ENCODE results near the gene MMADHC. TPM values are rescaled to one million over a fixed set of nuclear protein-coding genes. Genes with fewer than 3 reads are reported as not detected.

The MMADHC gene
- 125 TPM for total RNA-seq
- polyA plus RNA-seq (ENCODE audit: insufficient read depth in 1 of 8, insufficient read length in 8 of 8, low replicate concordance in 1 of 8), result 100 to 1,000 TPM in 6 of 8 donors, 10 to 100 TPM in 2; 84.0 to 113 (median 105) TPM
- long read RNA-seq, donor 1, transcript MMADHC-201 (8 exons, 1,436 nt), result major isoform, 28 of 32 reads
- long read RNA-seq, donor 1, partial matches to known transcripts, result 0 of 32 reads
- long read RNA-seq, donor 1, other reads (novel, unspliced or antisense), result 0 of 32 reads
- long read RNA-seq, donor 2, transcript MMADHC-201 (8 exons, 1,436 nt), result major isoform, 5 of 6 reads
- long read RNA-seq, donor 2, partial matches to known transcripts, result 0 of 6 reads
- long read RNA-seq, donor 2, other reads (novel, unspliced or antisense), result 0 of 6 reads
- long read RNA-seq, donor 3, transcript MMADHC-203 (7 exons, 1,726 nt), result minor isoform, 6 of 41 reads
- long read RNA-seq, donor 3, transcript MMADHC-201 (8 exons, 1,436 nt), result major isoform, 35 of 41 reads
- long read RNA-seq, donor 3, partial matches to known transcripts, result 0 of 41 reads
- long read RNA-seq, donor 3, other reads (novel, unspliced or antisense), result 0 of 41 reads
- long read RNA-seq, donor 4, transcript MMADHC-201 (8 exons, 1,436 nt), result major isoform, 40 of 50 reads
- long read RNA-seq, donor 4, partial matches to known transcripts, result 6 of 50 reads
- long read RNA-seq, donor 4, other reads (novel, unspliced or antisense), result 0 of 50 reads
- long read RNA-seq, donor 5, transcript MMADHC-203 (7 exons, 1,726 nt), result minor isoform, 8 of 150 reads
- long read RNA-seq, donor 5, transcript MMADHC-201 (8 exons, 1,436 nt), result major isoform, 118 of 150 reads
- long read RNA-seq, donor 5, partial matches to known transcripts, result 23 of 150 reads
- long read RNA-seq, donor 5, other reads (novel, unspliced or antisense), result 0 of 150 reads
- long read RNA-seq, donor 6, transcript MMADHC-201 (8 exons, 1,436 nt), result major isoform, 85 of 103 reads
- long read RNA-seq, donor 6, partial matches to known transcripts, result 15 of 103 reads
- long read RNA-seq, donor 6, other reads (novel, unspliced or antisense), result 0 of 103 reads
- long read RNA-seq, donor 7, transcript MMADHC-203 (7 exons, 1,726 nt), result minor isoform, 5 of 68 reads
- long read RNA-seq, donor 7, transcript MMADHC-201 (8 exons, 1,436 nt), result major isoform, 56 of 68 reads
- long read RNA-seq, donor 7, partial matches to known transcripts, result 7 of 68 reads
- long read RNA-seq, donor 7, other reads (novel, unspliced or antisense), result 0 of 68 reads
- long read RNA-seq, donor 8, transcript MMADHC-201 (8 exons, 1,436 nt), result major isoform, 63 of 64 reads
- long read RNA-seq, donor 8, partial matches to known transcripts, result 0 of 64 reads
- long read RNA-seq, donor 8, other reads (novel, unspliced or antisense), result 0 of 64 reads
- long read RNA-seq, donor 9, transcript MMADHC-201 (8 exons, 1,436 nt), result major isoform, 35 of 38 reads
- long read RNA-seq, donor 9, partial matches to known transcripts, result 0 of 38 reads
- long read RNA-seq, donor 9, other reads (novel, unspliced or antisense), result 0 of 38 reads
- long read RNA-seq, donor 10, transcript MMADHC-201 (8 exons, 1,436 nt), result major isoform, 66 of 80 reads
- long read RNA-seq, donor 10, transcript MMADHC-203 (7 exons, 1,726 nt), result minor isoform, 8 of 80 reads
- long read RNA-seq, donor 10, partial matches to known transcripts, result 6 of 80 reads
- long read RNA-seq, donor 10, other reads (novel, unspliced or antisense), result 0 of 80 reads
- long read RNA-seq, donor 11, transcript MMADHC-201 (8 exons, 1,436 nt), result major isoform, 48 of 51 reads
- long read RNA-seq, donor 11, partial matches to known transcripts, result 0 of 51 reads
- long read RNA-seq, donor 11, other reads (novel, unspliced or antisense), result 0 of 51 reads

GRCh38 chr2:149587220-149587949 is at the start of gene MMADHC:
Gene MMADHC, minus strand, starts transcription at chr2:149587775. Its CDS starts 678 bp downstream, at chr2:149587097.
- DNase-seq, result peak; percentile 99
- H3K4me1 ChIP-seq (ENCODE audit: control insufficient read depth, insufficient read depth, low read length), result peaks cover 2% of the 10 kb centered on the region
- H3K27ac ChIP-seq (ENCODE audit: low read length), result peak within 1 kb of the TSS; percentile 99
- no peaks in the 10 kb centered on the region for H3K27me3 ChIP-seq (ENCODE audit: control insufficient read depth, insufficient read depth, low read length)
- H3K4me3 ChIP-seq (ENCODE audit: low read length), result peak within 1 kb of the TSS; percentile 88
- H3K9me3 ChIP-seq (replicated peaks; ENCODE audit: control insufficient read depth, low read depth, low read length), result no peaks in the 10 kb centered on the region
- H3K36me3 ChIP-seq (ENCODE audit: control insufficient read depth, insufficient read depth, low read length), result peaks cover 3% of the 10 kb centered on the region
- under 1% methylated on average over 42 of the region's 45 CpGs for WGBS (ENCODE audit: insufficient coverage)

DNA sequence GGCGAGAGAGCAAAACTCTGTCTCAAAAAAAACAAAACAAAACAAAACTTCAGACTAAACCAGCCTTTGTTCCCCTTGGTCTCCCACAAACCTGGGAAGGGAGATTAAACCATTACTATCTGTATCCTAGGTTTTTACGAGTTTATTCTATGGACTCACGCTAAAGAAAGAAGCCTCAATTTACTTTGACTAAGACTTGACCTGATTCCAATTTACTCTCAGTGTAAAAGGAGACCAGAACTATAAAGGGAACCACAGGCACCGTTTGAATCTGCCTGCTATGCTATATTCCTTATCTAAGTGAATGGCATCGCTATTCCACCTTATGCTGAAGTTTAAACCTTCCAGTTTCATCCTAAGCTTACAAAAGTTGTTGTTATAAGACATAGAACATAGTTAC is 46.5 kb upstream of the MMADHC start:
- DNase-seq, result no peak
- Histone ChIP-seq H3K4me1 (ENCODE audit: control insufficient read depth, insufficient read depth, low read length) (no peaks in the 10 kb centered on the region), H3K36me3 (ENCODE audit: control insufficient read depth, insufficient read depth, low read length) (no peaks in the 10 kb centered on the region), H3K9me3 (replicated peaks; ENCODE audit: control insufficient read depth, low read depth, low read length) (no peaks in the 10 kb centered on the region), H3K27me3 (ENCODE audit: control insufficient read depth, insufficient read depth, low read length) (no peaks in the 10 kb centered on the region), H3K4me3 (ENCODE audit: low read length) (no peak overlapping the region), H3K27ac (ENCODE audit: low read length) (no peak overlapping the region)
- no CpG with 5 or more reads among the region's 5 CpGs for WGBS (ENCODE audit: insufficient coverage)

DNA sequence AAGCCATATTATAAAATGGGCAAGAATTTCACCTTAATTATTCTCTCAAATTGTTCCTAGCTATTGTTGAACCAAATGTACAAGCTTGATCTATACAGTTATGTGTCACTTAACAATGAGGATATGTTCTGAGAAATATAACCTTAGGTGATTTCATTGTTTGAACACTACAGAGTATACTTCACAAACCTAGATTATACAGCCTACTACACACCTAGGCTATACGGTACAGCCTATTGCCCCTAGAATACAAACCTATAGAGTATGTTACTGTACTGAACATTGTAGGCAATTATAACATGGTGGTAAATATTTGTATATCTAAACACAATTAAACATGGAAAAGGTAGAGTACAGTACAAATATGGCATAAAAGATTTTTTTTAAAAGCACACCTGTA is 42.9 kb upstream of the MMADHC start:
- Histone ChIP-seq H3K36me3 (ENCODE audit: control insufficient read depth, insufficient read depth, low read length) (no peaks in the 10 kb centered on the region), H3K27ac (ENCODE audit: low read length) (no peak overlapping the region), H3K27me3 (ENCODE audit: control insufficient read depth, insufficient read depth, low read length) (no peaks in the 10 kb centered on the region), H3K4me1 (ENCODE audit: control insufficient read depth, insufficient read depth, low read length) (no peaks in the 10 kb centered on the region), H3K9me3 (replicated peaks; ENCODE audit: control insufficient read depth, low read depth, low read length) (no peaks in the 10 kb centered on the region), H3K4me3 (ENCODE audit: low read length) (no peak overlapping the region)
- DNase-seq, result no peak
- WGBS (ENCODE audit: insufficient coverage), result no CpG with 5 or more reads among the region's 1 CpG

- Histone ChIP-seq H3K4me1 (ENCODE audit: control insufficient read depth, insufficient read depth, low read length) (no peaks in the 10 kb centered on the region), H3K9me3 (replicated peaks; ENCODE audit: control insufficient read depth, low read depth, low read length) (no peaks in the 10 kb centered on the region), H3K36me3 (ENCODE audit: control insufficient read depth, insufficient read depth, low read length) (no peaks in the 10 kb centered on the region), H3K4me3 (ENCODE audit: low read length) (no peak overlapping the region), H3K27ac (ENCODE audit: low read length) (no peak overlapping the region), H3K27me3 (ENCODE audit: control insufficient read depth, insufficient read depth, low read length) (no peaks in the 10 kb centered on the region)
- DNase-seq, result no peak
These were observed 41.5 kb upstream of the MMADHC start for GRCh38 chr2:149629026-149629425.

DNA sequence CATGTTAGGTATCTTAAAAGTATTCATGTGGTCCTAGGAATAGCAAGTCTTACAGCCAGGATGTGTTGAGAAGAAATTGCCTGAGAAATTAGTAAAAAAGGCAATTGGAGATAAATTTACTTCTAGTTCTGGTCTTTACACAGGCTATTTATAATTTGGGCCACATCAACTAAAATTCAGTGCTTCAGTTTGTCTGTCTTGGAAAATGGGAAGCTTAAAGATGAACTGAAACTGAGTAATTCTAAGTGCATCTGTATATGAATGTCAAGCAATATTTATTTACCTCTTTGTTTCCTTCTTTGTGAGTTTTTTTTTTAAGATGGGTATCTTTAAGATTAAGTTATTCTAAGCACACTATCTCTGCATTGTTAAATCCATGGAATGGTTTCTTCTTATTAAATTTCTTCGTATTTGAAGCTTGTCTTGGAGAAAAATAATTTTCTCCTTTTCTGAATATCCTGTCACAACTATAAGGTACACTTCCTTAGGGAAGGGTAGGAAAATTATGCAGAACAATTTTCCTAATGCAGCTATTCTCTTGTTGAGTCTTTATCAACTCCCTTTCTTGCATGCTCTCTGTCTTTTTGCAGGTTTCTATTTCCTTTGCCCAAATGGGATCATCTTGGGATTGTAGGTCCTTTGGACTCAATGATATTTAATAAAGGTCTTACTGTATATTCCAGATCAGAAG is 39.7 kb upstream of the MMADHC start:
- no peak overlapping the region for H3K4me3 ChIP-seq (ENCODE audit: low read length)
- no peaks in the 10 kb centered on the region for H3K4me1 ChIP-seq (ENCODE audit: control insufficient read depth, insufficient read depth, low read length)
- H3K9me3 ChIP-seq (replicated peaks; ENCODE audit: control insufficient read depth, low read depth, low read length), result no peaks in the 10 kb centered on the region
- no peaks in the 10 kb centered on the region for H3K36me3 ChIP-seq (ENCODE audit: control insufficient read depth, insufficient read depth, low read length)
- H3K27ac ChIP-seq (ENCODE audit: low read length), result no peak overlapping the region
- WGBS (ENCODE audit: insufficient coverage), result no CpG with 5 or more reads among the region's 1 CpG
- peak; percentile 34 for DNase-seq
- H3K27me3 ChIP-seq (ENCODE audit: control insufficient read depth, insufficient read depth, low read length), result no peaks in the 10 kb centered on the region

GRCh38 chr2:149625671-149626070 is 38.1 kb upstream of the MMADHC start:
- Histone ChIP-seq H3K4me3 (ENCODE audit: low read length) (no peak overlapping the region), H3K36me3 (ENCODE audit: control insufficient read depth, insufficient read depth, low read length) (no peaks in the 10 kb centered on the region), H3K27ac (ENCODE audit: low read length) (no peak overlapping the region), H3K27me3 (ENCODE audit: control insufficient read depth, insufficient read depth, low read length) (no peaks in the 10 kb centered on the region), H3K9me3 (replicated peaks; ENCODE audit: control insufficient read depth, low read depth, low read length) (no peaks in the 10 kb centered on the region), H3K4me1 (ENCODE audit: control insufficient read depth, insufficient read depth, low read length) (no peaks in the 10 kb centered on the region)
- no peak for DNase-seq
- no CpG with 5 or more reads among the region's 2 CpGs for WGBS (ENCODE audit: insufficient coverage)

- no CpG with 5 or more reads among the region's 3 CpGs for WGBS (ENCODE audit: insufficient coverage)
- Histone ChIP-seq H3K4me3 (ENCODE audit: low read length) (no peak overlapping the region), H3K27ac (ENCODE audit: low read length) (no peak overlapping the region), H3K4me1 (ENCODE audit: control insufficient read depth, insufficient read depth, low read length) (no peaks in the 10 kb centered on the region), H3K9me3 (replicated peaks; ENCODE audit: control insufficient read depth, low read depth, low read length) (no peaks in the 10 kb centered on the region), H3K27me3 (ENCODE audit: control insufficient read depth, insufficient read depth, low read length) (no peaks in the 10 kb centered on the region), H3K36me3 (ENCODE audit: control insufficient read depth, insufficient read depth, low read length) (no peaks in the 10 kb centered on the region)
- no peak for DNase-seq
These were observed 37.7 kb upstream of the MMADHC start for GRCh38 chr2:149625271-149625670.

DNA sequence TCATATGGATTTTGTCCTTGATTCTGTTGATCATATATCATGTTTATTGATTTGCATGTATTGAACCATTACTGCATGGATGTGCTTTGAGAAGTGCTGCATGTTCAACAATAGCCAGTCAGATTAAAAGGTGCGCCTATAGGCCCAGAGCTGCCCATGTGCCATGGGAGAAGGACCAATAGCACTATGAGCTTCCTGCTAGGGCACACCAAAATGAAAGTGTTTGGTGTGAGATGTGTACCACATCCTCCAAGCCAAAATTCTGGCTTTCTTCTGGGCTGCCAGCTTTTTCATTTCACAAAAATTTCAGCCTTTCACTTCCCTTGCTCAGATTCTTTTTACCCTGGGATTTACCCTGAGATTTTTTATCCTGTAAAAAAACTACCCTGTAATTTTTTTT is 34.8 kb upstream of the MMADHC start:
- 100% methylated on average over 1 of the region's 1 CpG for WGBS (ENCODE audit: insufficient coverage)
- DNase-seq, result no peak
- Histone ChIP-seq H3K27ac (ENCODE audit: low read length) (no peak overlapping the region), H3K4me3 (ENCODE audit: low read length) (no peak overlapping the region), H3K36me3 (ENCODE audit: control insufficient read depth, insufficient read depth, low read length) (no peaks in the 10 kb centered on the region), H3K4me1 (ENCODE audit: control insufficient read depth, insufficient read depth, low read length) (no peaks in the 10 kb centered on the region), H3K27me3 (ENCODE audit: control insufficient read depth, insufficient read depth, low read length) (no peaks in the 10 kb centered on the region), H3K9me3 (replicated peaks; ENCODE audit: control insufficient read depth, low read depth, low read length) (no peaks in the 10 kb centered on the region)
